H9 (cell line): ENCODE measurements around the gene MDGA2. TPM values are rescaled to one million over a fixed set of nuclear protein-coding genes. Genes with fewer than 3 reads are reported as not detected.

Experiments used
- DNase-seq: peaks from one replicate; pipeline ENCODE4 v3.0.0-alpha.2; 2017
- H2AFZ ChIP-seq: one replicate; pipeline ENCODE4 v1.6.1; 2013; ENCODE audit warnings: mild to moderate bottlenecking, low read length, control low read depth, moderate library complexity
- H2AK5ac ChIP-seq: 2 replicates; pipeline ENCODE4 v1.6.1; 2013; ENCODE audit warnings: low read length, control low read depth, mixed read lengths; ENCODE audit not compliant: insufficient read length
- H2BK120ac ChIP-seq: one replicate; pipeline ENCODE4 v1.6.1; 2013; ENCODE audit warnings: low read depth, mild to moderate bottlenecking, low read length, control low read depth, inconsistent platforms; ENCODE audit not compliant: poor library complexity, severe bottlenecking
- H2BK12ac ChIP-seq: 2 replicates; pipeline ENCODE4 v1.6.1; 2013; ENCODE audit warnings: low read length, control low read depth, mixed read lengths, low read depth; ENCODE audit not compliant: insufficient read length
- H2BK15ac ChIP-seq: 2 replicates; pipeline ENCODE4 v1.6.1; 2013; ENCODE audit warnings: low read depth, low read length, control low read depth
- H2BK20ac ChIP-seq: one replicate; pipeline ENCODE4 v1.6.1; 2013; ENCODE audit warnings: low read depth, mild to moderate bottlenecking, low read length, control low read depth, inconsistent platforms; ENCODE audit not compliant: poor library complexity, severe bottlenecking
- H2BK5ac ChIP-seq: 2 replicates; pipeline ENCODE4 v1.6.1; 2013; ENCODE audit warnings: low read length, control low read depth, mixed read lengths; ENCODE audit not compliant: insufficient read length
- H3K14ac ChIP-seq: 2 replicates; pipeline ENCODE4 v1.6.1; 2013; ENCODE audit warnings: low read length, control low read depth; ENCODE audit not compliant: insufficient read depth
- H3K18ac ChIP-seq: 2 replicates; pipeline ENCODE4 v1.6.1; 2013; ENCODE audit warnings: low read depth, mild to moderate bottlenecking, mixed read lengths, low read length, control low read depth; ENCODE audit not compliant: insufficient read length
- H3K23ac ChIP-seq: 2 replicates; pipeline ENCODE4 v1.6.1; 2013; ENCODE audit warnings: low read length, control low read depth, mixed read lengths, low read depth; ENCODE audit not compliant: insufficient read length
- H3K23me2 ChIP-seq: 2 replicates; pipeline ENCODE4 v1.6.1; 2013; ENCODE audit warnings: low read depth, mild to moderate bottlenecking, mixed read lengths, low read length, control low read depth; ENCODE audit not compliant: insufficient read length, poor library complexity, severe bottlenecking
- H3K27ac ChIP-seq: 2 replicates; pipeline ENCODE4 v1.5.1; 2013; ENCODE audit warnings: low read length, control low read depth, mixed read lengths, low read depth; ENCODE audit not compliant: insufficient read length
- H3K27me3 ChIP-seq: 2 replicates; pipeline ENCODE4 v1.6.1; 2013; ENCODE audit warnings: low read length, control low read depth, inconsistent platforms; ENCODE audit not compliant: insufficient read depth
- H3K4ac ChIP-seq: 2 replicates; pipeline ENCODE4 v1.6.1; 2013; ENCODE audit warnings: low read depth, mild to moderate bottlenecking, control low read depth, inconsistent platforms, low read length, moderate library complexity
- H3K4me1 ChIP-seq: 2 replicates; pipeline ENCODE4 v1.6.1; 2013; ENCODE audit warnings: low read length, control low read depth, inconsistent platforms; ENCODE audit not compliant: insufficient read depth
- H3K4me2 ChIP-seq: 2 replicates; pipeline ENCODE4 v1.6.1; 2013; ENCODE audit warnings: low read length, control low read depth, mixed read lengths; ENCODE audit not compliant: insufficient read length, insufficient read depth
- H3K56ac ChIP-seq: 2 replicates; pipeline ENCODE4 v1.6.1; 2013; ENCODE audit warnings: low read depth, mild to moderate bottlenecking, mixed read lengths, low read length, control low read depth; ENCODE audit not compliant: insufficient read length
- H3K79me1 ChIP-seq: 2 replicates; pipeline ENCODE4 v1.6.1; 2013; ENCODE audit warnings: low read depth, mild to moderate bottlenecking, moderate library complexity, low read length, control low read depth, inconsistent platforms; ENCODE audit not compliant: insufficient read depth, poor library complexity, severe bottlenecking
- H3K79me2 ChIP-seq: 2 replicates; pipeline ENCODE4 v1.6.1; 2013; ENCODE audit warnings: low read length, control low read depth, inconsistent platforms; ENCODE audit not compliant: insufficient read depth
- H3K9ac ChIP-seq: 2 replicates; pipeline ENCODE4 v1.6.1; 2013; ENCODE audit warnings: low read length, control low read depth, mixed read lengths; ENCODE audit not compliant: insufficient read length; ENCODE audit errors: extremely low read depth
- H3K9me3 ChIP-seq: one replicate; pipeline ENCODE4 v1.6.1; 2013; ENCODE audit warnings: low read depth, low read length, inconsistent platforms; ENCODE audit not compliant: control insufficient read depth
- H3T11ph ChIP-seq: one replicate; pipeline ENCODE4 v1.6.1; 2013; ENCODE audit warnings: mild to moderate bottlenecking, low read length, control low read depth, inconsistent platforms
- H4K20me1 ChIP-seq: one replicate; pipeline ENCODE4 v1.6.1; 2013; ENCODE audit not compliant: control insufficient read depth, insufficient read length, insufficient read depth
- H4K5ac ChIP-seq: 2 replicates; pipeline ENCODE4 v1.6.1; 2013; ENCODE audit warnings: low read depth, mild to moderate bottlenecking, mixed read lengths, low read length, control low read depth; ENCODE audit not compliant: insufficient read length
- H4K8ac ChIP-seq: replicated peaks from 2 replicates; pipeline ENCODE4 v1.6.1; 2013; ENCODE audit warnings: low read length, control low read depth, mixed read lengths, low read depth; ENCODE audit not compliant: insufficient read length
- H4K91ac ChIP-seq: 2 replicates; pipeline ENCODE4 v1.6.1; 2013; ENCODE audit warnings: low read depth, mild to moderate bottlenecking, moderate library complexity, mixed read lengths, low read length, control low read depth; ENCODE audit not compliant: insufficient read length
- H3K27ac Mint-ChIP-seq, 3 experiments: 2 replicates in 2 of 3; 3 replicates in 1 of 3; pipeline ENCODE4 v1.8.0; 2020 to 2021; ENCODE audit warnings: mixed read lengths in 3 of 3, mild to moderate bottlenecking in 1 of 3, moderate library complexity in 1 of 3
- H3K27me3 Mint-ChIP-seq: 2 replicates; pipeline ENCODE4 v1.8.0; 2021; ENCODE audit warnings: low read depth, mild to moderate bottlenecking, moderate library complexity, mixed read lengths
- H3K36me3 Mint-ChIP-seq, 3 experiments: 2 replicates in 2 of 3; 3 replicates in 1 of 3; pipeline ENCODE4 v1.8.0; 2020 to 2021; ENCODE audit warnings: low read depth in 3 of 3, mixed read lengths in 3 of 3; ENCODE audit not compliant: insufficient read depth in 1 of 3
- H3K4me1 Mint-ChIP-seq, 2 experiments: 2 replicates each; pipeline ENCODE4 v1.8.0; 2020; ENCODE audit warnings: mixed read lengths in 2 of 2
- H3K4me3 Mint-ChIP-seq, 2 experiments: 2 replicates in 1 of 2; 3 replicates in 1 of 2; pipeline ENCODE4 v1.8.0; 2020 to 2021; ENCODE audit warnings: mild to moderate bottlenecking in 2 of 2, mixed read lengths in 2 of 2, moderate library complexity in 1 of 2
- H3K9me3 Mint-ChIP-seq, 2 experiments: 2 replicates in 1 of 2; 3 replicates in 1 of 2; pipeline ENCODE4 v1.8.0; 2020; ENCODE audit warnings: mild to moderate bottlenecking in 2 of 2, mixed read lengths in 2 of 2, moderate library complexity in 1 of 2
- WGBS: extraction: QIAGEN DNeasy Blood & Tissue Kit; methylation state at CpG from one replicate; pipeline ENCODE4 v1.1.7; 2013; ENCODE audit warnings: missing lambda C conversion rate, low lambda C conversion rate, mixed read lengths; ENCODE audit not compliant: insufficient read length; ENCODE audit errors: extremely low coverage; 5-methylcytosine and 5-hydroxymethylcytosine counted together
- total RNA-seq: library from RNA; stranded (reverse); gene quantifications from 2 replicates; pipeline ENCODE4 v1.2.1, GENCODE V29; 2021
- TF ChIP-seq, protein P1 (sequence below): fragments of 200-600 bp; sonication (generic); conservative IDR thresholded peaks from 3 replicates; pipeline ENCODE4 v1.8.0; 2021; ENCODE audit warnings: antibody characterized with exemption, mild to moderate bottlenecking

The MDGA2 gene
- total RNA-seq, 1 experiment from 2014 or later: 1.9 TPM

DNA sequence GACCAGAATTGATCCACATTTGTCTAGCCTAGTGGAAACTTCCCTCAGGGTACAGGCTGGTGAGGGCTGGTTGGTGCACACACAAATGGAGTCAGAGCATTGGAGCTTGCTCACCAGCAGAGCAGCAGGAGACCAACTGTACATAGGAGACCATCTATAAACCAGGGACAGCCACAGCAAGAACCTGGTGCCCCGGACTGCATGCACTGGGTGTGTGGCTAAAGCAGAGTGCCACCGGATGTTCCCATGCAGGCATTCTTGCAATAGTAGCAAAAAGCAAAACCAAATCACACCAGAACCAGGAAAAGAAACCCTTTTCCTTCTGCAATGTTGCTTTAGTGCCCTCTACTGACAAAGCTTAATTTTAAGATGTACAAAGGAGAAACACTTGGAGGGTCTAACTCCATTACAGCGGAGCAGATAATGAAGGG is 136.4 kb downstream of the MDGA2 start:
- no peak overlapping the region for H3K4me2 ChIP-seq

More for the DNA sequence above, 136.4 kb downstream of the MDGA2 start:
- Histone ChIP-seq H4K20me1 (no peaks in the 10 kb centered on the region), H2AFZ (no peak overlapping the region), H2BK15ac (no peak overlapping the region), H3K56ac (no peak overlapping the region), H3K79me2 (no peaks in the 10 kb centered on the region), H4K5ac (no peak overlapping the region), H3K27ac (no peak overlapping the region), H3K23me2 (no peaks in the 10 kb centered on the region), H3K9me3 (no peaks in the 10 kb centered on the region), H2AK5ac (no peak overlapping the region), H3K18ac (no peak overlapping the region), H3K79me1 (no peaks in the 10 kb centered on the region), H2BK12ac (no peak overlapping the region), H4K8ac (no peak overlapping the region), H2BK20ac (no peak overlapping the region), H3K27me3 (no peaks in the 10 kb centered on the region), H3K9ac (no peak overlapping the region), H3K4ac (no peak overlapping the region), H3K23ac (no peak overlapping the region), H3T11ph (no peak overlapping the region), H4K91ac (no peak overlapping the region), H3K14ac (no peak overlapping the region), H2BK5ac (no peak overlapping the region), H3K4me1 (peaks cover 4% of the 10 kb centered on the region; the same call in 1 of the 2 replicates), H2BK120ac (no peak overlapping the region)
- peak overlapping the region in 2 of 3 experiments; percentile 66 to 70; a peak in 3 of 7 replicates for H3K27ac Mint-ChIP-seq
- TF ChIP-seq, protein P1, sequence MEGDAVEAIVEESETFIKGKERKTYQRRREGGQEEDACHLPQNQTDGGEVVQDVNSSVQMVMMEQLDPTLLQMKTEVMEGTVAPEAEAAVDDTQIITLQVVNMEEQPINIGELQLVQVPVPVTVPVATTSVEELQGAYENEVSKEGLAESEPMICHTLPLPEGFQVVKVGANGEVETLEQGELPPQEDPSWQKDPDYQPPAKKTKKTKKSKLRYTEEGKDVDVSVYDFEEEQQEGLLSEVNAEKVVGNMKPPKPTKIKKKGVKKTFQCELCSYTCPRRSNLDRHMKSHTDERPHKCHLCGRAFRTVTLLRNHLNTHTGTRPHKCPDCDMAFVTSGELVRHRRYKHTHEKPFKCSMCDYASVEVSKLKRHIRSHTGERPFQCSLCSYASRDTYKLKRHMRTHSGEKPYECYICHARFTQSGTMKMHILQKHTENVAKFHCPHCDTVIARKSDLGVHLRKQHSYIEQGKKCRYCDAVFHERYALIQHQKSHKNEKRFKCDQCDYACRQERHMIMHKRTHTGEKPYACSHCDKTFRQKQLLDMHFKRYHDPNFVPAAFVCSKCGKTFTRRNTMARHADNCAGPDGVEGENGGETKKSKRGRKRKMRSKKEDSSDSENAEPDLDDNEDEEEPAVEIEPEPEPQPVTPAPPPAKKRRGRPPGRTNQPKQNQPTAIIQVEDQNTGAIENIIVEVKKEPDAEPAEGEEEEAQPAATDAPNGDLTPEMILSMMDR: peak; percentile 72
- H3K36me3 Mint-ChIP-seq: peaks cover 0 to 13% (median 0%) of the 10 kb centered on the region in 3 experiments; a peak in 4 of 7 replicates
- peaks cover 34 to 43% of the 10 kb centered on the region in 2 experiments for H3K4me1 Mint-ChIP-seq
- no peaks in the 10 kb centered on the region; a peak in 2 of 5 replicates for H3K9me3 Mint-ChIP-seq
- DNase-seq: peak; percentile 42
- H3K4me3 Mint-ChIP-seq: no peak overlapping the region
- no peaks in the 10 kb centered on the region for H3K27me3 Mint-ChIP-seq
- no CpG with 5 or more reads among the region's 3 CpGs for WGBS
